ENCODE results near the gene SIK3.
A peak's percentile ranks its signal among the peaks of the same experiment; 100 is the strongest.

Gene SIK3

GRCh38 chr11:117110294-117110950, 12.2 kb upstream of the SIK3 start:
- no peak for DNase-seq (ENCODE audit: low read depth in 2 of 2)

GRCh38 chr11:117107701-117108590, 9.7 kb upstream of the SIK3 start:
- no peak for DNase-seq (ENCODE audit: low read depth in 2 of 2)

GRCh38 chr11:117100556-117100955, 2.3 kb upstream of the SIK3 start:
- DNase-seq (ENCODE audit: low read depth in 2 of 2): no peak

- no peak for DNase-seq (ENCODE audit: low read depth in 2 of 2)
These were observed 1.5 kb upstream of the SIK3 start for GRCh38 chr11:117099696-117100095.

GRCh38 chr11:117097389-117098268, 599 bp downstream of the SIK3 start:
- peak in 1 of 2 donors; percentile 20 for DNase-seq (ENCODE audit: low read depth in 2 of 2)

GRCh38 chr11:117097014-117097388, 1.2 kb downstream of the SIK3 start:
- no peak for DNase-seq (ENCODE audit: low read depth in 2 of 2)

GRCh38 chr11:117096201-117096991, 1.8 kb downstream of the SIK3 start:
- peak in 1 of 2 donors; percentile 27 for DNase-seq (ENCODE audit: low read depth in 2 of 2)

GRCh38 chr11:117095284-117096161, 2.7 kb downstream of the SIK3 start:
- no peak for DNase-seq (ENCODE audit: low read depth in 2 of 2)

- no peak for DNase-seq (ENCODE audit: low read depth in 2 of 2)
These were observed 3.5 kb downstream of the SIK3 start for GRCh38 chr11:117094776-117095175.

GRCh38 chr11:117092951-117093590, 5.2 kb downstream of the SIK3 start:
- no peak for DNase-seq (ENCODE audit: low read depth in 2 of 2)

GRCh38 chr11:117091753-117092477, 6.3 kb downstream of the SIK3 start:
- no peak for DNase-seq (ENCODE audit: low read depth in 2 of 2)

- no peak for DNase-seq (ENCODE audit: low read depth in 2 of 2)
These were observed 8.0 kb downstream of the SIK3 start for GRCh38 chr11:117090111-117090706.

- no peak for DNase-seq (ENCODE audit: low read depth in 2 of 2)
These were observed 8.5 kb downstream of the SIK3 start for GRCh38 chr11:117089685-117090084.

- no peak for DNase-seq (ENCODE audit: low read depth in 2 of 2)
These were observed 10.8 kb downstream of the SIK3 start for GRCh38 chr11:117087446-117087845.

- no peak for DNase-seq (ENCODE audit: low read depth in 2 of 2)
These were observed 13.2 kb downstream of the SIK3 start for GRCh38 chr11:117084992-117085391.

GRCh38 chr11:117083011-117083935, 15.0 kb downstream of the SIK3 start:
- DNase-seq (ENCODE audit: low read depth in 2 of 2): no peak

GRCh38 chr11:117081908-117082307, 16.3 kb downstream of the SIK3 start:
- DNase-seq (ENCODE audit: low read depth in 2 of 2): no peak

GRCh38 chr11:117080370-117080769, 17.9 kb downstream of the SIK3 start:
- no peak for DNase-seq (ENCODE audit: low read depth in 2 of 2)
